Gastrocnemius medialis (tissue), 4 donors: ENCODE results near the gene RXRA. TPM values are rescaled to one million over a fixed set of nuclear protein-coding genes. Genes with fewer than 3 reads are reported as not detected.

Experiments used
- ATAC-seq, 2 donors: fragments of 150-250 bp; one replicate each; pipeline ENCODE4 v1.9.1; 2016
- DNase-seq, 2 donors: peaks; one replicate each; pipeline ENCODE4 v3.0.0-alpha.2; 2019
- H3K27ac ChIP-seq, 4 donors: fragments of 200-600 bp; sonication (generic); 1 replicate in 1 of 4; 2 replicates in 3 of 4; pipeline ENCODE4 v1.5.1; 2016 to 2018; ENCODE audit warnings: mild to moderate bottlenecking in 2 of 4, moderate library complexity in 1 of 4
- H3K27me3 ChIP-seq, 3 donors: fragments of 200-600 bp; sonication (generic) in 2 of 3; 1 replicate in 1 of 3; 2 replicates in 2 of 3; pipeline versions ENCODE4 v1.5.1 to v1.6.0; 2016 to 2019; ENCODE audit warnings: mild to moderate bottlenecking in 1 of 3, moderate library complexity in 1 of 3
- H3K36me3 ChIP-seq, 2 donors: fragments of 200-600 bp; sonication (generic) in 1 of 2; one replicate each; pipeline ENCODE4 v1.5.1; 2017 to 2018
- H3K4me1 ChIP-seq, 2 donors: fragments of 200-600 bp; sonication (generic) in 1 of 2; one replicate each; pipeline ENCODE4 v1.5.1; 2016 to 2017; ENCODE audit warnings: mild to moderate bottlenecking in 2 of 2
- H3K4me3 ChIP-seq, 4 donors: fragments of 200-600 bp; sonication (generic) in 3 of 4; 1 replicate in 1 of 4; 2 replicates in 3 of 4; pipeline ENCODE4 v1.5.1; 2016 to 2019; ENCODE audit warnings: mild to moderate bottlenecking in 2 of 4
- H3K9me3 ChIP-seq, 3 donors: fragments of 200-600 bp; sonication (generic) in 2 of 3; 1 replicate in 1 of 3; 2 replicates in 2 of 3; pipeline ENCODE4 v1.5.1; 2016 to 2019
- CTCF ChIP-seq, 5 experiments: fragments of 450-650 bp in 3 of 5; fragments of 200-600 bp in 2 of 5; sonication (generic) in 2 of 5; IDR thresholded peaks in 4 of 5; conservative IDR thresholded peaks in 1 of 5; 1 replicate in 4 of 5; 2 replicates in 1 of 5; pipeline ENCODE4 v1.5.1; 2016 to 2019; ENCODE audit warnings: antibody characterized with exemption in 5 of 5, mild to moderate bottlenecking in 3 of 5, moderate library complexity in 3 of 5
- POLR2A ChIP-seq, 2 donors: fragments of 450-650 bp; IDR thresholded peaks; one replicate each; pipeline ENCODE4 v1.6.1; 2017; ENCODE audit warnings: antibody characterized with exemption in 2 of 2, mild to moderate bottlenecking in 2 of 2, moderate library complexity in 2 of 2
- in situ Hi-C, 4 donors: fragments of 200-750 bp; cut with MboI; loops; one replicate each; pipeline versions ENCODE4 v1.15.0 to v1.8.0; 2017; ENCODE audit warnings: low sequenced_read_pairs in 4 of 4
- intact Hi-C: fragments of 100-400 bp; cut with DNase I; formaldehyde crosslinking; loops from one replicate; pipeline ENCODE4 v1.15.1; 2023; ENCODE audit warnings: low total_unique reads
- total RNA-seq, 4 donors: library from RNA; depleted of rRNA; stranded (reverse); fragments of >200 nt; gene quantifications; one replicate each; pipeline versions ENCODE4 v1.1.0 to v1.2.3, GENCODE V29; 2016

Gene RXRA
- total RNA-seq, 4 donors from 2014 or later, result 70.8 to 224 (median 160) TPM

- DNase-seq (no peak), ATAC-seq (no peak)
- Histone ChIP-seq H3K36me3 (no peaks in the 10 kb centered on the region), H3K27me3 (no peaks in the 10 kb centered on the region), H3K4me3 (no peak overlapping the region), H3K4me1 (peaks cover 10 to 13% of the 10 kb centered on the region in 2 donors), H3K9me3 (no peaks in the 10 kb centered on the region), H3K27ac (peak overlapping the region; percentile 48 to 100 (median 96))
- no peak for TF ChIP-seq CTCF (IDR thresholded peaks at IDR 0.05 in 4 of 5, conservative IDR thresholded peaks at IDR 0.05 in 1 of 5)
- no peak for TF ChIP-seq POLR2A (IDR thresholded peaks at IDR 0.05)
- in situ Hi-C loops (loop anchor here in 2 of 4 donors (10.0 to 25.0 kb wide), 2 partner anchors 136 to 158 kb away; partner anchors contain the start of gene RNU6ATAC (in 1 of the 2)), intact Hi-C loops (loop anchor here (10.0 kb wide), 1 partner anchor 118 kb away; no protein-coding TSS in a partner anchor)
Observed at GRCh38 chr9:134322781-134323241, 3.4 kb upstream of the RXRA start.

GRCh38 chr9:134323741-134324358 is 2.4 kb upstream of the RXRA start:
- Histone ChIP-seq H3K36me3 (no peaks in the 10 kb centered on the region), H3K27me3 (no peaks in the 10 kb centered on the region), H3K9me3 (no peaks in the 10 kb centered on the region), H3K27ac (peak overlapping the region; percentile 48 to 100 (median 96)), H3K4me1 (peaks cover 20 to 23% of the 10 kb centered on the region in 2 donors), H3K4me3 (no peak overlapping the region)
- TF ChIP-seq CTCF (IDR thresholded peaks at IDR 0.05 in 4 of 5, conservative IDR thresholded peaks at IDR 0.05 in 1 of 5) (no peak), POLR2A (IDR thresholded peaks at IDR 0.05) (no peak)
- ATAC-seq (no peak), DNase-seq (peak in 1 of 2 donors; percentile 69)
- in situ Hi-C loops, result loop anchor here in 2 of 4 donors (10.0 to 25.0 kb wide), 2 partner anchors 137 to 159 kb away; partner anchors contain the start of gene RNU6ATAC (in 1 of the 2)
- intact Hi-C loops, result loop anchor here (2.0 to 10.0 kb wide), 4 partner anchors 33 to 153 kb away; no protein-coding TSS in a partner anchor

GRCh38 chr9:134324359-134325095 is 1.7 kb upstream of the RXRA start:
- TF ChIP-seq POLR2A (IDR thresholded peaks at IDR 0.05), result no peak
- TF ChIP-seq CTCF (IDR thresholded peaks at IDR 0.05 in 4 of 5, conservative IDR thresholded peaks at IDR 0.05 in 1 of 5), result no peak
- Histone ChIP-seq H3K4me3 (peak overlapping the region; percentile 60 to 95 (median 66)), H3K4me1 (peaks cover 25 to 30% of the 10 kb centered on the region in 2 donors), H3K27ac (peak overlapping the region; percentile 92 to 100 (median 96)), H3K9me3 (no peaks in the 10 kb centered on the region), H3K27me3 (no peaks in the 10 kb centered on the region), H3K36me3 (no peaks in the 10 kb centered on the region)
- intact Hi-C loops (loop anchor here (1.0 to 10.0 kb wide), 8 partner anchors 34 to 257 kb away; partner anchors contain the start of gene BRD3), in situ Hi-C loops (loop anchor here in 3 of 4 donors (10.0 to 25.0 kb wide), 3 partner anchors 113 to 160 kb away; partner anchors contain the start of gene RNU6ATAC (in 1 of the 3))
- ATAC-seq, result no peak
- peak in 1 of 2 donors; percentile 36 for DNase-seq

- H3K36me3 ChIP-seq, result no peaks in the 10 kb centered on the region
- no peaks in the 10 kb centered on the region for H3K9me3 ChIP-seq
- peak overlapping the region; percentile 92 to 100 (median 96) for H3K27ac ChIP-seq
- in situ Hi-C loops, result loop anchor here in 2 of 4 donors (10.0 to 25.0 kb wide), 2 partner anchors 112 to 160 kb away; partner anchors contain the start of gene RNU6ATAC (in 1 of the 2)
- TF ChIP-seq CTCF (IDR thresholded peaks at IDR 0.05 in 4 of 5, conservative IDR thresholded peaks at IDR 0.05 in 1 of 5) (no peak), POLR2A (IDR thresholded peaks at IDR 0.05) (no peak)
- intact Hi-C loops, result loop anchor here (1.0 to 10.0 kb wide), 8 partner anchors 34 to 258 kb away; partner anchors contain the start of gene BRD3
- peak in 1 of 2 donors; percentile 69 for DNase-seq
- H3K4me3 ChIP-seq, result peak overlapping the region; percentile 60 to 95 (median 66)
- ATAC-seq, result peak; percentile 13 to 17
- peaks cover 32 to 37% of the 10 kb centered on the region in 2 donors for H3K4me1 ChIP-seq
- no peaks in the 10 kb centered on the region for H3K27me3 ChIP-seq
Observed at GRCh38 chr9:134325096-134325812, 1.0 kb upstream of the RXRA start.
